GM21528 (cell line): ENCODE results near the gene TGFBR1.
A peak's percentile ranks its signal among the peaks of the same experiment; 100 is the strongest.

Experiments
- ATAC-seq: cut with Tn5 transposase; IDR thresholded peaks from one replicate; pipeline ENCODE4 v1.9.1; 2021; ENCODE audit warnings: mild to moderate bottlenecking, moderate library complexity; ENCODE audit not compliant: unreplicated experiment, low FRiP score

TGFBR1 gene

GRCh38 chr9:99130069-99130468, 25.2 kb downstream of the TGFBR1 start:
- peak; percentile 75 for ATAC-seq

GRCh38 chr9:99133145-99133544, 28.2 kb downstream of the TGFBR1 start:
- ATAC-seq = no peak

- ATAC-seq = no peak
Observed at GRCh38 chr9:99134893-99135341, 30.0 kb downstream of the TGFBR1 start.

- no peak for ATAC-seq
Observed at GRCh38 chr9:99135456-99135855, 30.5 kb downstream of the TGFBR1 start.

- ATAC-seq = no peak
Observed at GRCh38 chr9:99137225-99137624, 32.3 kb downstream of the TGFBR1 start.

- ATAC-seq = no peak
Observed at GRCh38 chr9:99137891-99138290, 33.0 kb downstream of the TGFBR1 start.

- no peak for ATAC-seq
Observed at GRCh38 chr9:99138424-99139284, 33.7 kb downstream of the TGFBR1 start.

- ATAC-seq = no peak
Observed at GRCh38 chr9:99139868-99140267, 35.0 kb downstream of the TGFBR1 start.

- peak; percentile 65 for ATAC-seq
Observed at GRCh38 chr9:99140685-99141314, 35.9 kb downstream of the TGFBR1 start.

- ATAC-seq = no peak
Observed at GRCh38 chr9:99141849-99142248, 36.9 kb downstream of the TGFBR1 start.

GRCh38 chr9:99142275-99142674, 37.4 kb downstream of the TGFBR1 start:
- no peak for ATAC-seq

- ATAC-seq = no peak
Observed at GRCh38 chr9:99143655-99144054, 38.7 kb downstream of the TGFBR1 start.

GRCh38 chr9:99144966-99145365, 40.1 kb downstream of the TGFBR1 start:
- ATAC-seq = no peak

GRCh38 chr9:99146574-99146973, 41.7 kb downstream of the TGFBR1 start:
- no peak for ATAC-seq

- no peak for ATAC-seq
Observed at GRCh38 chr9:99147177-99147576, 42.3 kb downstream of the TGFBR1 start.

GRCh38 chr9:99150451-99151171, 45.7 kb downstream of the TGFBR1 start:
- no peak for ATAC-seq

GRCh38 chr9:99154356-99154755, 49.4 kb downstream of the TGFBR1 start:
- no peak for ATAC-seq

- ATAC-seq = no peak
Observed at GRCh38 chr9:99155736-99156135, 50.8 kb downstream of the TGFBR1 start.

GRCh38 chr9:99158629-99159028, 53.7 kb downstream of the TGFBR1 start:
- ATAC-seq = no peak

GRCh38 chr9:99160173-99160572, 55.3 kb downstream of the TGFBR1 start:
- ATAC-seq = no peak

GRCh38 chr9:99162759-99163364, 57.9 kb downstream of the TGFBR1 start:
- no peak for ATAC-seq
